K562 (cell line): ENCODE results near the gene ASIC3. TPM values are rescaled to one million over a fixed set of nuclear protein-coding genes. Genes with fewer than 3 reads are reported as not detected.

ENCODE experiments used
- CBFA2T2 ChIP-seq: fragments of 450-650 bp; conservative IDR thresholded peaks from 2 replicates; pipeline ENCODE4 v1.6.1; 2017; ENCODE audit warnings: mild to moderate bottlenecking
- ELF2 ChIP-seq: fragments of 250-450 bp; sonication (Bioruptor Pico); IDR thresholded peaks from 2 replicates; pipeline ENCODE4 v1.5.0; 2021; ENCODE audit warnings: mild to moderate bottlenecking
- FOXK2 ChIP-seq, 2 experiments: fragments of 450-650 bp; IDR thresholded peaks in 1 of 2; conservative IDR thresholded peaks in 1 of 2; 2 replicates each; pipeline ENCODE4 v1.6.1; 2016; ENCODE audit warnings: low read depth in 2 of 2, mild to moderate bottlenecking in 1 of 2
- HNRNPK ChIP-seq: fragments of 200-400 bp; formaldehyde crosslinking; IDR thresholded peaks from one replicate; pipeline ENCODE4 v1.6.1; 2018; ENCODE audit warnings: mild to moderate bottlenecking, low read depth, low read length; ENCODE audit not compliant: poor library complexity, severe bottlenecking
- MECOM ChIP-seq: fragments of 250-450 bp; sonication (Bioruptor Pico); IDR thresholded peaks from 2 replicates; pipeline ENCODE4 v1.8.0; 2022; ENCODE audit warnings: inconsistent platforms
- PHB ChIP-seq: fragments of 250-450 bp; sonication (Bioruptor Pico); IDR thresholded peaks from 2 replicates; pipeline ENCODE4 v1.5.0; 2021
- POLR2A ChIP-seq: fragments of 450-650 bp; conservative IDR thresholded peaks from 2 replicates; pipeline ENCODE4 v1.6.1; 2016
- RAD51 ChIP-seq: fragments of 450-650 bp; IDR thresholded peaks from 2 replicates; pipeline ENCODE4 v1.7.1; 2016; ENCODE audit warnings: low read depth, mild to moderate bottlenecking, borderline replicate concordance
- SUPT5H ChIP-seq: fragments of 450-650 bp; IDR thresholded peaks from 2 replicates; pipeline ENCODE4 v1.6.1; 2016
- TOE1 ChIP-seq, 2 experiments: fragments of 450-650 bp in 1 of 2; sonication (generic) in 1 of 2; formaldehyde crosslinking in 1 of 2; IDR thresholded peaks; 2 replicates each; pipeline versions ENCODE4 v1.7.1 to v1.8.0; 2016 to 2022; ENCODE audit warnings: borderline replicate concordance in 2 of 2, mild to moderate bottlenecking in 2 of 2, antibody characterized with exemption in 1 of 2, inconsistent platforms in 1 of 2, low read depth in 1 of 2, missing genetic modification reagents in 1 of 2, moderate library complexity in 1 of 2
- ZNF165 ChIP-seq: fragments of 250-450 bp; sonication (Bioruptor Pico); IDR thresholded peaks from 2 replicates; pipeline ENCODE4 v1.4.0; 2020; ENCODE audit warnings: borderline replicate concordance
- polyA plus RNA-seq, 8 experiments: library from polyadenylated mRNA; depleted of rRNA in 4 of 8; stranded (reverse) in 5 of 8; unstranded in 3 of 8; fragments of >200 nt; fragmentation: Nextera tagmentation in 2 of 8; fragmentation: Illumina TruSeq in 1 of 8; extraction: Ambion mirVana in 2 of 8; extraction: Trizol in 1 of 8; gene quantifications; 2 replicates each; pipeline versions ENCODE4 v1.2.1 to v1.2.3, GENCODE V29; 2011 to 2014; ENCODE audit warnings: inconsistent platforms in 1 of 8, missing spikeins in 1 of 8
- total RNA-seq, 7 experiments: library from RNA; depleted of rRNA in 6 of 7; stranded (reverse); fragments of >200 nt in 6 of 7; fragmentation: Illumina TruSeq in 2 of 7; extraction: Trizol in 2 of 7; gene quantifications; 2 replicates each; pipeline versions ENCODE4 v1.2.1 to v1.2.3, GENCODE V29; 2011 to 2021; ENCODE audit warnings: low replicate concordance in 1 of 7
- TF ChIP-seq, protein P1 (sequence below), 2 experiments: fragments of 450-650 bp in 1 of 2; sonication (generic) in 1 of 2; formaldehyde crosslinking in 1 of 2; IDR thresholded peaks; 2 replicates each; pipeline versions ENCODE4 v1.7.1 to v1.9.0; 2016 to 2022; ENCODE audit warnings: inconsistent platforms in 1 of 2, mild to moderate bottlenecking in 1 of 2, missing genetic modification reagents in 1 of 2
- TF ChIP-seq, protein P2 (sequence below), 2 experiments: fragments of 450-650 bp in 1 of 2; sonication (generic) in 1 of 2; formaldehyde crosslinking in 1 of 2; IDR thresholded peaks in 1 of 2; conservative IDR thresholded peaks in 1 of 2; 2 replicates each; pipeline versions ENCODE4 v1.6.1 to v1.8.1; 2016 to 2023; ENCODE audit warnings: mild to moderate bottlenecking in 2 of 2, moderate library complexity in 2 of 2, inconsistent platforms in 1 of 2, missing genetic modification reagents in 1 of 2

The ASIC3 gene
- total and polyA plus RNA-seq, 9 of the 15 experiments (the other 6 are each of a cell fraction or from before 2014, with no cell fraction given): 0.11 to 5.0 (median 0.87) TPM

DNA sequence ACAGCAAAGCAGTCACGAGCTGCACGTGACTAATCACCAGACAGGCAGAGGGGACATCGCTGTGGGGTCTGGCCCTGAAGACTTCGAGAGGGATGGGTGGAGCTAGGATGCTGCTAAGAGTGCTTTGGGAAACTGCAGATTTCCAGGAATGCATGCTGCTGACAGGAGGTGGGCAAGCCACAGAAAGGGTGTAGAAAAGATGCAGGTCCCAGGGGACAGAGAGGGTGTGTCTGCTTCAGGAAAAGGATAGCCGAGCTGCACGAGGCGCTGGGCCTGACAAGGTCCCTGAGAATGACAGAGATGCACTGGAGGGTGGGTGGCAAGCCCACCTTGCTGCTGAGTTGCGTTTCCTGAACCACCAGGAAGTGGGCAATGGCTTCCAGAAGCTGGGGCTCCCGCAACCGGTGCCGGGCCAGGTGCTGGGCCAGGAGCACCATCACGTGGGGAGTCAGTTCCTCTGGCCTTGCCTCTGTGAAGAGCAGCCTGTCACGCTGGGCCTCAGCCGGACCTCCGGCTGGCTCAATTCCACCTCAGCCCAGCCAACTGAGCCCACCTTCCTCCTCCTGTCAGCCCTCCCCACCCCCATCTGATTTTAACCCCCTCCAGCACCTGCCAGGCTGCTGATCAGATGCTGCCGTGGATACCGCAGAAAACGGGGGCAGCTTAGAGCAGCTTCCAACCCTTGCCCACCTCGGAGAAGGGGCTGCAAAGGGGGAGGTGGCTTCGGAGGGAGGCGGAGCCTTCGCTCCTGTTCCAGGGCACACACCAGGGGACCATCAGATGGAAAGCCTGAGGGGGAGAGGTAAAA, 30.1 kb downstream of the ASIC3 start (continued):
- TF ChIP-seq, protein P1, sequence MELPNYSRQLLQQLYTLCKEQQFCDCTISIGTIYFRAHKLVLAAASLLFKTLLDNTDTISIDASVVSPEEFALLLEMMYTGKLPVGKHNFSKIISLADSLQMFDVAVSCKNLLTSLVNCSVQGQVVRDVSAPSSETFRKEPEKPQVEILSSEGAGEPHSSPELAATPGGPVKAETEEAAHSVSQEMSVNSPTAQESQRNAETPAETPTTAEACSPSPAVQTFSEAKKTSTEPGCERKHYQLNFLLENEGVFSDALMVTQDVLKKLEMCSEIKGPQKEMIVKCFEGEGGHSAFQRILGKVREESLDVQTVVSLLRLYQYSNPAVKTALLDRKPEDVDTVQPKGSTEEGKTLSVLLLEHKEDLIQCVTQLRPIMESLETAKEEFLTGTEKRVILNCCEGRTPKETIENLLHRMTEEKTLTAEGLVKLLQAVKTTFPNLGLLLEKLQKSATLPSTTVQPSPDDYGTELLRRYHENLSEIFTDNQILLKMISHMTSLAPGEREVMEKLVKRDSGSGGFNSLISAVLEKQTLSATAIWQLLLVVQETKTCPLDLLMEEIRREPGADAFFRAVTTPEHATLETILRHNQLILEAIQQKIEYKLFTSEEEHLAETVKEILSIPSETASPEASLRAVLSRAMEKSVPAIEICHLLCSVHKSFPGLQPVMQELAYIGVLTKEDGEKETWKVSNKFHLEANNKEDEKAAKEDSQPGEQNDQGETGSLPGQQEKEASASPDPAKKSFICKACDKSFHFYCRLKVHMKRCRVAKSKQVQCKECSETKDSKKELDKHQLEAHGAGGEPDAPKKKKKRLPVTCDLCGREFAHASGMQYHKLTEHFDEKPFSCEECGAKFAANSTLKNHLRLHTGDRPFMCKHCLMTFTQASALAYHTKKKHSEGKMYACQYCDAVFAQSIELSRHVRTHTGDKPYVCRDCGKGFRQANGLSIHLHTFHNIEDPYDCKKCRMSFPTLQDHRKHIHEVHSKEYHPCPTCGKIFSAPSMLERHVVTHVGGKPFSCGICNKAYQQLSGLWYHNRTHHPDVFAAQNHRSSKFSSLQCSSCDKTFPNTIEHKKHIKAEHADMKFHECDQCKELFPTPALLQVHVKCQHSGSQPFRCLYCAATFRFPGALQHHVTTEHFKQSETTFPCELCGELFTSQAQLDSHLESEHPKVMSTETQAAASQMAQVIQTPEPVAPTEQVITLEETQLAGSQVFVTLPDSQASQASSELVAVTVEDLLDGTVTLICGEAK (IDR thresholded peaks at IDR 0.05): no peak
- TF ChIP-seq, protein P1 (CRISPR knock-in tag; IDR thresholded peaks at IDR 0.05): no peak
- no peak for TF ChIP-seq MECOM (CRISPR knock-in tag)
- TF ChIP-seq TOE1 (IDR thresholded peaks at IDR 0.05; ENCODE audit: borderline replicate concordance): peak; percentile 59; the same call in 1 of the 2 replicates
- no peak for TF ChIP-seq TOE1 (CRISPR knock-in tag; IDR thresholded peaks at IDR 0.05; ENCODE audit: borderline replicate concordance, low read depth)
- TF ChIP-seq ZNF165 (CRISPR knock-in tag): no peak
- TF ChIP-seq, protein P2, sequence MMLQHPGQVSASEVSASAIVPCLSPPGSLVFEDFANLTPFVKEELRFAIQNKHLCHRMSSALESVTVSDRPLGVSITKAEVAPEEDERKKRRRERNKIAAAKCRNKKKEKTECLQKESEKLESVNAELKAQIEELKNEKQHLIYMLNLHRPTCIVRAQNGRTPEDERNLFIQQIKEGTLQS (IDR thresholded peaks at IDR 0.05): no peak
- TF ChIP-seq, protein P2 (CRISPR knock-in tag; conservative IDR thresholded peaks at IDR 0.05): 0 out of 2 replicates have a peak, but pooled peaks have one; percentile 29
- TF ChIP-seq RAD51: peak; percentile 71
- TF ChIP-seq CBFA2T2: 0 out of 2 replicates have a peak, but pooled peaks have one; percentile 16
- no peak for TF ChIP-seq HNRNPK
- TF ChIP-seq SUPT5H: peak; percentile 20
- peak; percentile 53 for TF ChIP-seq POLR2A
- TF ChIP-seq FOXK2 (conservative IDR thresholded peaks at IDR 0.05 in 1 of 2, IDR thresholded peaks at IDR 0.05 in 1 of 2; ENCODE audit: low read depth in 2 of 2): peak in 1 of 2 experiments; percentile 64; a peak in 1 of 4 replicates
- peak; percentile 42; the same call in 1 of the 2 replicates for TF ChIP-seq ELF2 (CRISPR knock-in tag)
- TF ChIP-seq PHB (CRISPR knock-in tag): peak; percentile 73; the same call in 1 of the 2 replicates
